Type B pancreatic cell (in vitro differentiated cells): ENCODE results near the gene ZNF205. TPM values are rescaled to one million over a fixed set of nuclear protein-coding genes. Genes with fewer than 3 reads are reported as not detected.

Experiments
- DNase-seq: peaks from one replicate; pipeline ENCODE4 v3.0.0; 2021; ENCODE audit warnings: mixed read lengths; ENCODE audit not compliant: unreplicated experiment; ENCODE audit errors: extremely low spot score
- H3K27ac Mint-ChIP-seq: 2 replicates; pipeline ENCODE4 v1.8.0; 2021; ENCODE audit warnings: mild to moderate bottlenecking, mixed read lengths
- H3K27me3 Mint-ChIP-seq: 2 replicates; pipeline ENCODE4 v1.8.0; 2021; ENCODE audit warnings: mixed read lengths
- H3K36me3 Mint-ChIP-seq: 2 replicates; pipeline ENCODE4 v1.8.0; 2021; ENCODE audit warnings: mixed read lengths
- H3K4me1 Mint-ChIP-seq: one replicate; pipeline ENCODE4 v1.8.0; 2021; ENCODE audit warnings: mixed read lengths; ENCODE audit not compliant: unreplicated experiment
- H3K4me3 Mint-ChIP-seq: 2 replicates; pipeline ENCODE4 v1.8.0; 2021; ENCODE audit warnings: mild to moderate bottlenecking, mixed read lengths
- H3K9me3 Mint-ChIP-seq: 2 replicates; pipeline ENCODE4 v1.8.0; 2021; ENCODE audit warnings: mixed read lengths
- CTCF ChIP-seq: fragments of 200-600 bp; sonication (generic); conservative IDR thresholded peaks from 2 replicates; pipeline ENCODE4 v1.5.0; 2021; ENCODE audit warnings: antibody characterized with exemption, mild to moderate bottlenecking
- total RNA-seq: library from RNA; stranded (reverse); gene quantifications from 2 replicates; pipeline ENCODE4 v1.2.1, GENCODE V29; 2021; ENCODE audit warnings: low replicate concordance

ZNF205 gene
- total RNA-seq, 1 donor from 2014 or later: 15.0 TPM

- no peaks in the 10 kb centered on the region for H3K36me3 Mint-ChIP-seq
- H3K27ac Mint-ChIP-seq: no peak overlapping the region
- H3K27me3 Mint-ChIP-seq: no peaks in the 10 kb centered on the region
- no peak for DNase-seq
- no peak overlapping the region for H3K4me3 Mint-ChIP-seq
- H3K9me3 Mint-ChIP-seq: no peaks in the 10 kb centered on the region
- TF ChIP-seq CTCF: no peak
- H3K4me1 Mint-ChIP-seq: peaks cover 11% of the 10 kb centered on the region
Measured at GRCh38 chr16:3118204-3118790, 5.9 kb downstream of the ZNF205 start.

- no peaks in the 10 kb centered on the region for H3K9me3 Mint-ChIP-seq
- no peaks in the 10 kb centered on the region for H3K27me3 Mint-ChIP-seq
- no peak overlapping the region for H3K4me3 Mint-ChIP-seq
- H3K27ac Mint-ChIP-seq: no peak overlapping the region
- no peak for DNase-seq
- H3K4me1 Mint-ChIP-seq: peaks cover 10% of the 10 kb centered on the region
- H3K36me3 Mint-ChIP-seq: no peaks in the 10 kb centered on the region
- no peak for TF ChIP-seq CTCF
Measured at GRCh38 chr16:3118846-3119245, 6.5 kb downstream of the ZNF205 start.

GRCh38 chr16:3119286-3119685 lies 6.9 kb downstream of the ZNF205 start:
- H3K36me3 Mint-ChIP-seq: no peaks in the 10 kb centered on the region
- H3K4me3 Mint-ChIP-seq: no peak overlapping the region
- DNase-seq: no peak
- peaks cover 9% of the 10 kb centered on the region for H3K4me1 Mint-ChIP-seq
- no peaks in the 10 kb centered on the region for H3K9me3 Mint-ChIP-seq
- no peak overlapping the region for H3K27ac Mint-ChIP-seq
- TF ChIP-seq CTCF: no peak
- no peaks in the 10 kb centered on the region for H3K27me3 Mint-ChIP-seq

- peaks cover 5% of the 10 kb centered on the region for H3K4me1 Mint-ChIP-seq
- H3K4me3 Mint-ChIP-seq: no peak overlapping the region
- TF ChIP-seq CTCF: no peak
- no peaks in the 10 kb centered on the region for H3K9me3 Mint-ChIP-seq
- no peaks in the 10 kb centered on the region for H3K27me3 Mint-ChIP-seq
- no peak overlapping the region for H3K27ac Mint-ChIP-seq
- no peaks in the 10 kb centered on the region for H3K36me3 Mint-ChIP-seq
- no peak for DNase-seq
Measured at GRCh38 chr16:3119701-3120408, 7.5 kb downstream of the ZNF205 start.

- Mint-ChIP-seq H3K4me3 (no peak overlapping the region), H3K27me3 (no peaks in the 10 kb centered on the region), H3K4me1 (peaks cover 5% of the 10 kb centered on the region), H3K36me3 (peaks cover 2% of the 10 kb centered on the region), H3K27ac (no peak overlapping the region), H3K9me3 (no peaks in the 10 kb centered on the region)
- DNase-seq: no peak
- no peak for TF ChIP-seq CTCF
Measured at GRCh38 chr16:3120435-3120834, 8.0 kb downstream of the ZNF205 start.
